Ascending aorta (tissue), 2 donors: ENCODE data around the gene AQR. TPM values are rescaled to one million over a fixed set of nuclear protein-coding genes. Genes with fewer than 3 reads are reported as not detected.
"Not testable (repeated sequence)": the region's sequence is repeated elsewhere in the genome, so short reads cannot be mapped to it uniquely, and the experiment has no call there.

Experiments
- DNase-seq, 2 donors: peaks; one replicate each; pipeline ENCODE4 v3.0.0-alpha.2; 2019; ENCODE audit warnings: low spot score in 2 of 2
- H3K27ac ChIP-seq, 2 donors: fragments of 200-600 bp; sonication (generic); one replicate each; pipeline ENCODE4 v1.5.1; 2016 to 2017; ENCODE audit warnings: mild to moderate bottlenecking in 1 of 2
- H3K27me3 ChIP-seq: fragments of 200-600 bp; sonication (generic); one replicate; pipeline ENCODE4 v1.5.1; 2017
- H3K36me3 ChIP-seq, 2 donors: fragments of 200-600 bp; sonication (generic); one replicate each; pipeline ENCODE4 v1.5.1; 2016
- H3K4me1 ChIP-seq, 2 donors: fragments of 200-600 bp; sonication (generic); one replicate each; pipeline ENCODE4 v1.5.1; 2016 to 2017; ENCODE audit warnings: mild to moderate bottlenecking in 1 of 2
- H3K4me3 ChIP-seq, 2 donors: fragments of 200-600 bp; sonication (generic); one replicate each; pipeline ENCODE4 v1.5.1; 2016 to 2017; ENCODE audit warnings: mild to moderate bottlenecking in 1 of 2
- H3K9me3 ChIP-seq, 2 donors: fragments of 200-600 bp; sonication (generic); one replicate each; pipeline ENCODE4 v1.5.1; 2016
- CTCF ChIP-seq, 3 experiments: fragments of 200-600 bp in 2 of 3; fragments of 450-650 bp in 1 of 3; sonication (generic) in 2 of 3; IDR thresholded peaks; one replicate each; pipeline ENCODE4 v1.5.1; 2016 to 2019; ENCODE audit warnings: antibody characterized with exemption in 3 of 3, mild to moderate bottlenecking in 1 of 3, moderate library complexity in 1 of 3
- intact Hi-C: fragments of 100-400 bp; cut with DNase I; formaldehyde crosslinking; loops from one replicate; pipeline ENCODE4 v1.15.1; 2023
- total RNA-seq: library from RNA; depleted of rRNA; stranded (reverse); fragments of >200 nt; gene quantifications from one replicate; pipeline ENCODE4 v1.1.0, GENCODE V29; 2016

Gene AQR
- total RNA-seq, 1 donor from 2014 or later, result 17.5 TPM

DNA sequence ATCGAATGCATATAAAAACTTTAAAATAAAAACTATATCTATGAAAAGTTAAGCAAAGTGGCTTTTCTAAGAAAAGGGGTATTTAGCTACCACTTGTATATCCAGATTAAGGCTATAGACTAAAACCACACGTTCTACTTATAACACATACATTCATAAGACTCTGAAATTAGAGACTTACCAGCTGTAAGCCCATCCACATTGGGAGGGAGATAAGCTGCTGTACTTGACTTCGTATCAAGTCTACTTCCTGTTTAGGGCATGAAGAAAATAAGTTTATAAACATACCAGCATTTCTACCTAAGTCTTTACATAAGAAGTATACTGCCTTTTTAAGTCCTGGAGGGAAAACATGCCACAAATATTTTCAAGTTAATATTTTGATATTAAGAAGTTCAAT is 27.7 kb downstream of the AQR start:
- Histone ChIP-seq H3K27me3 (no peaks in the 10 kb centered on the region), H3K27ac (no peak overlapping the region), H3K9me3 (no peaks in the 10 kb centered on the region), H3K36me3 (peaks cover 46 to 79% of the 10 kb centered on the region in 2 donors), H3K4me3 (no peak overlapping the region), H3K4me1 (no peaks in the 10 kb centered on the region)
- DNase-seq, result no peak
- no peak for TF ChIP-seq CTCF (IDR thresholded peaks at IDR 0.05)
- intact Hi-C loops, result no loop called here

DNA sequence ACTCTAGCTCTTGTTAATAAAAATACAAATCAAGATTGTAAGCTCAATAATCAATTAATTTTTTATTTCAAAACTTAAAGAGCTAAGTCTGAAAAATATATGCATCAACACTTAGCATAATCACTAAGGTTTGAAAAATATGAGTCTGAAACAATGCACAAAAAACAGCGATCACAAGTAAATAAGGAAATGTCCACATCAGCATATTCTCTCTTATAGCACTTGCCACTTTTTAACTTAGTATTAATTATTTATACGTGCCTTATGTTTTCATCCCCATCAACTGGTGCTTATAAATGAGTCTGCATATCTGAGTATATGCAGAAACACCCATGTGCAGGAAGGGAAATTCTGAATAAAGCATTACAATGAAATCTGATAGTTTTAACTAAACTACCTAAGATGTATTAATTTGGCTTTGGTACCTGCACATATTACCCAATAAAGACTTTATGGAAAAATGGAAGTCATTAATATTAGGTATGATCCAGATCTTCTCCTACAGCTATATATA is 28.3 kb downstream of the AQR start:
- Histone ChIP-seq H3K27me3 (no peaks in the 10 kb centered on the region), H3K4me3 (no peak overlapping the region), H3K4me1 (no peaks in the 10 kb centered on the region), H3K9me3 (no peaks in the 10 kb centered on the region), H3K27ac (no peak overlapping the region), H3K36me3 (peaks cover 49 to 85% of the 10 kb centered on the region in 2 donors)
- intact Hi-C loops, result no loop called here
- TF ChIP-seq CTCF (IDR thresholded peaks at IDR 0.05), result no peak
- DNase-seq, result no peak

DNA sequence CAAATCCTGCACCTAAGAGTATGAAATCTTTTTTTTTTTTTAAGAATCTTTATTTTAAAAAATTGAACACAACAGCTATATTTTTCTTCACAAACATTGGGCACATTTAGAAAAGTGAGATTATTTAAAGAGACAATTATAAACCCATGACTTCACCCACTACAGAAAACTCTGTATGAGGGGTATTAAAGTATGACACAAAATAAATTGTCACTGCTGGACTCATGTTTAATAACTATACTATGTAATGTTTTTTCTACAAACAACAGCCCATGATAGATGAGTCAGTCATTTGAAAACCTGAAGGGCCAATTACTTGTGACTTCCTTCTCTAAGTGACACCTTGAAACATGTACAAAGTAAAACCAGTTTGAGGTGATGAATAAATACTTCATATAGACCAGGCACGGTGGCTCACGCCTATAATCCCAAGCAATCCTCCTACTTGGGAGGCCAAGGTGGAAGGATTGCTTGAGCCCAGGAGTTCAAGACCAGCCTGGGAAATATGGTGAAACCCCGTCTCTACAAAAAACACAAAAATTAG is 36.0 kb downstream of the AQR start:
- Histone ChIP-seq H3K4me1 (no peaks in the 10 kb centered on the region), H3K9me3 (no peaks in the 10 kb centered on the region), H3K36me3 (peaks cover 53 to 78% of the 10 kb centered on the region in 2 donors), H3K27ac (no peak overlapping the region), H3K27me3 (no peaks in the 10 kb centered on the region), H3K4me3 (no peak overlapping the region)
- TF ChIP-seq CTCF (IDR thresholded peaks at IDR 0.05), result no peak
- DNase-seq, result no peak
- intact Hi-C loops, result no loop called here

DNA sequence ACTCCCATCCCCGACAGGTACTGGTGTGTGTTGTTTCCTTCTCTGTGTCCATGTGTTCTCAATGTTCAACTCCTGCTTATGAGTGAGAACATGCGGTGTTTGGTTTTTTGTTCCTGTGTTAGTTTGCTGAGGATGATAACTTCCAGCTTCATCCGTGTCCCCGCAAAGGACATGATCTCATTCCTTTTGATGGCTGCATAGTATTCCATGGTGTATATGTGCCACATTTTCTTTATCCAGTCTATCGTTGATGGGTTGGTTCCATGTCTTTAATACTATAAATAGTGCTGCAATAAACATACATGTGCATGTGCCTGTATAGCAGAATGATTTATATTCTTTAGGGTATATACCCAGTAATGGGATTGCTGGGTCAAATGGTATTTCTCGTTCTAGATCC is 41.2 kb downstream of the AQR start:
- H3K27ac ChIP-seq, DNase-seq, intact Hi-C loops, H3K9me3 ChIP-seq, H3K4me1 ChIP-seq, H3K4me3 ChIP-seq, H3K27me3 ChIP-seq: not testable (repeated sequence)
- H3K36me3 ChIP-seq, result peaks cover 40 to 48% of the 10 kb centered on the region in 2 donors

- intact Hi-C loops, result no loop called here
- no peak overlapping the region for H3K27ac ChIP-seq
- H3K27me3 ChIP-seq, result no peaks in the 10 kb centered on the region
- no peak for TF ChIP-seq CTCF (IDR thresholded peaks at IDR 0.05)
- DNase-seq, result no peak
- no peak overlapping the region for H3K4me3 ChIP-seq
- H3K36me3 ChIP-seq, result peaks cover 39 to 42% of the 10 kb centered on the region in 2 donors
- H3K4me1 ChIP-seq, result no peaks in the 10 kb centered on the region
- H3K9me3 ChIP-seq, result no peaks in the 10 kb centered on the region
These were observed 41.8 kb downstream of the AQR start for GRCh38 chr15:34927726-34928125.

DNA sequence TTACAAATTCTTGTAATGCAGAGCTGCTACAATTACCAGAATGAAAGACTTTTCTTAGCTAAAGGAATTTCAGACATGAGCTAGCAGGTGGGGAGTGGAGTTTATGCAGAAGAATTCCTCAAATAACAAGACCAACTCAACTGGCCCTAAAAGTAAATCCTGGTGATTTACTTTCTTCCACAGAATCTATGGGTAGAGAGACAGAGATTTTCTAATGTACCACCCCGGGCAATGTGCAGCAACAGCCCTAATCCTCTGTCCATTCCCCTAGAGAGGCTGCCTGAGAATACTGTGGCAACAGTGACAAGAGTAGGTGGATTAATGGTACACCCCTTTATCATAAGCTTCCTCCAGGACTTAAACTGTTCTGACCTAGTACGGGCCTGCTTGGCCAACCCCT is 55.2 kb downstream of the AQR start:
- intact Hi-C loops, result loop anchor here (5.0 kb wide), 1 partner anchor 82 kb away; no protein-coding TSS in a partner anchor
- Histone ChIP-seq H3K9me3 (no peaks in the 10 kb centered on the region), H3K4me1 (no peaks in the 10 kb centered on the region), H3K36me3 (peaks cover 38 to 86% of the 10 kb centered on the region in 2 donors), H3K27ac (no peak overlapping the region), H3K27me3 (no peaks in the 10 kb centered on the region), H3K4me3 (no peak overlapping the region)
- no peak for DNase-seq
- TF ChIP-seq CTCF (IDR thresholded peaks at IDR 0.05), result no peak
